ENCODE measurements around the gene TCF7L2. TPM values are rescaled to one million over a fixed set of nuclear protein-coding genes. Genes with fewer than 3 reads are reported as not detected.
A peak's percentile ranks its signal among the peaks of the same experiment; 100 is the strongest.
"Not testable (repeated sequence)": the region's sequence is repeated elsewhere in the genome, so short reads cannot be mapped to it uniquely, and the experiment has no call there.

TCF7L2 gene
- total RNA-seq, 1 donor from 2014 or later, result 45.0 TPM

- peak; percentile 71 for DNase-seq (ENCODE audit: low spot score)
Measured at GRCh38 chr10:113063043-113063967, 113.3 kb downstream of the TCF7L2 start.

- no peak for DNase-seq (ENCODE audit: low spot score)
Measured at GRCh38 chr10:113064039-113064438, 114.0 kb downstream of the TCF7L2 start.

- DNase-seq (ENCODE audit: low spot score), result not testable (repeated sequence)
Measured at GRCh38 chr10:113066120-113066519, 116.1 kb downstream of the TCF7L2 start.

- no peak for DNase-seq (ENCODE audit: low spot score)
Measured at GRCh38 chr10:113066561-113067312, 116.7 kb downstream of the TCF7L2 start.

GRCh38 chr10:113067501-113067900 is 117.5 kb downstream of the TCF7L2 start:
- no peak for DNase-seq (ENCODE audit: low spot score)

- DNase-seq (ENCODE audit: low spot score), result no peak
Measured at GRCh38 chr10:113068178-113068890, 118.3 kb downstream of the TCF7L2 start.

- DNase-seq (ENCODE audit: low spot score), result peak; percentile 78
Measured at GRCh38 chr10:113069595-113069994, 119.5 kb downstream of the TCF7L2 start.

- peak; percentile 55 for DNase-seq (ENCODE audit: low spot score)
Measured at GRCh38 chr10:113071446-113071845, 121.4 kb downstream of the TCF7L2 start.

GRCh38 chr10:113073549-113074189 is 123.6 kb downstream of the TCF7L2 start:
- peak; percentile 94 for DNase-seq (ENCODE audit: low spot score)

- no peak for DNase-seq (ENCODE audit: low spot score)
Measured at GRCh38 chr10:113076949-113077348, 126.9 kb downstream of the TCF7L2 start.

- no peak for DNase-seq (ENCODE audit: low spot score)
Measured at GRCh38 chr10:113078282-113078907, 128.3 kb downstream of the TCF7L2 start.

GRCh38 chr10:113080061-113080924 is 130.2 kb downstream of the TCF7L2 start:
- DNase-seq (ENCODE audit: low spot score), result no peak

- no peak for DNase-seq (ENCODE audit: low spot score)
Measured at GRCh38 chr10:113080925-113081229, 130.8 kb downstream of the TCF7L2 start.

GRCh38 chr10:113084031-113084430 is 134.0 kb downstream of the TCF7L2 start:
- no peak for DNase-seq (ENCODE audit: low spot score)

- DNase-seq (ENCODE audit: low spot score), result no peak
Measured at GRCh38 chr10:113085776-113086175, 135.7 kb downstream of the TCF7L2 start.

- DNase-seq (ENCODE audit: low spot score), result no peak
Measured at GRCh38 chr10:113086282-113086681, 136.2 kb downstream of the TCF7L2 start.

- DNase-seq (ENCODE audit: low spot score), result peak; percentile 82
Measured at GRCh38 chr10:113087165-113088029, 137.3 kb downstream of the TCF7L2 start.

GRCh38 chr10:113088194-113088593 is 138.1 kb downstream of the TCF7L2 start:
- no peak for DNase-seq (ENCODE audit: low spot score)

- DNase-seq (ENCODE audit: low spot score), result no peak
Measured at GRCh38 chr10:113089551-113089950, 139.5 kb downstream of the TCF7L2 start.

Measured in umbilical cord (tissue), 2 donors.